HFF-Myc (cell line): ENCODE measurements around the gene CDH1.

ENCODE experiments used
- DNase-seq: peaks from one replicate; pipeline ENCODE4 v3.0.0-alpha.2; 2011; ENCODE audit warnings: low read depth; ENCODE audit errors: extremely low read depth
- H3K4me3 ChIP-seq: replicated peaks from 2 replicates; pipeline ENCODE4 v1.5.1; 2011; ENCODE audit warnings: low read depth, mild to moderate bottlenecking, control low read depth, low read length
- TF ChIP-seq, protein P1 (sequence below): IDR thresholded peaks from 2 replicates; pipeline ENCODE4 v1.5.1; 2012; ENCODE audit warnings: mild to moderate bottlenecking, low read depth, low read length, control low read depth; ENCODE audit errors: missing control alignments

Gene CDH1

GRCh38 chr16:68717684-68718083 is 19.4 kb upstream of the CDH1 start:
- TF ChIP-seq, protein P1, sequence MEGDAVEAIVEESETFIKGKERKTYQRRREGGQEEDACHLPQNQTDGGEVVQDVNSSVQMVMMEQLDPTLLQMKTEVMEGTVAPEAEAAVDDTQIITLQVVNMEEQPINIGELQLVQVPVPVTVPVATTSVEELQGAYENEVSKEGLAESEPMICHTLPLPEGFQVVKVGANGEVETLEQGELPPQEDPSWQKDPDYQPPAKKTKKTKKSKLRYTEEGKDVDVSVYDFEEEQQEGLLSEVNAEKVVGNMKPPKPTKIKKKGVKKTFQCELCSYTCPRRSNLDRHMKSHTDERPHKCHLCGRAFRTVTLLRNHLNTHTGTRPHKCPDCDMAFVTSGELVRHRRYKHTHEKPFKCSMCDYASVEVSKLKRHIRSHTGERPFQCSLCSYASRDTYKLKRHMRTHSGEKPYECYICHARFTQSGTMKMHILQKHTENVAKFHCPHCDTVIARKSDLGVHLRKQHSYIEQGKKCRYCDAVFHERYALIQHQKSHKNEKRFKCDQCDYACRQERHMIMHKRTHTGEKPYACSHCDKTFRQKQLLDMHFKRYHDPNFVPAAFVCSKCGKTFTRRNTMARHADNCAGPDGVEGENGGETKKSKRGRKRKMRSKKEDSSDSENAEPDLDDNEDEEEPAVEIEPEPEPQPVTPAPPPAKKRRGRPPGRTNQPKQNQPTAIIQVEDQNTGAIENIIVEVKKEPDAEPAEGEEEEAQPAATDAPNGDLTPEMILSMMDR, result no peak

GRCh38 chr16:68718590-68718989 is 18.5 kb upstream of the CDH1 start:
- peak; percentile 63 for DNase-seq
- H3K4me3 ChIP-seq, result no peak overlapping the region
- TF ChIP-seq, protein P1, result no peak

More at GRCh38 chr16:68717684-68718083, 19.4 kb upstream of the CDH1 start:
- DNase-seq, result no peak
- no peak overlapping the region for H3K4me3 ChIP-seq

DNA sequence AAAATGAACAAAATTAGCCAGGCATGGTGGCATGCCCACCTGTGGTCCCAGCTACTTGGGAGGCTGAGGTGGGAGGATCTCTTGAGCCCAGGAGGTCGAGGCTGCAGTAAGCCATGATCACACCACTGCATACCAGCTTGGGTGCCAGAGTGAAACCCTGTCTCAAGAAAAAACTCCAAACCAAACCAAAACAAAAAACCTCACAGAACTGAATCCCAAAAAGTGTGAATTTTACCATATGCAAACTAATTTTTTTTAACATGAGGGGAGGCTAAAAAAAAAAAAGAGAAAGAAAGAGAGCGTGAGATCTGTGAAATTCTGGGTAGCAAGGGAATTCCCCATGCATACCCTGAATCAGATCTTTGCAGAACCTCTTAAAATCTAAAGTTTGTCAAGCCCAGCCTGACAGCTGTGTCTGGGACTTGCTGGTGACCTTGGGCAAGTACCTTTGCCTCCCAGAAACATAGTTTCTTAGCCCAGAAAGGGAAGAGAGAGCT is 17.1 kb upstream of the CDH1 start:
- TF ChIP-seq, protein P1, result no peak
- DNase-seq, result no peak
- H3K4me3 ChIP-seq, result no peak overlapping the region

- no peak for DNase-seq
- H3K4me3 ChIP-seq, result no peak overlapping the region
- TF ChIP-seq, protein P1, result no peak
These were observed 14.7 kb upstream of the CDH1 start for GRCh38 chr16:68722119-68723024.

DNA sequence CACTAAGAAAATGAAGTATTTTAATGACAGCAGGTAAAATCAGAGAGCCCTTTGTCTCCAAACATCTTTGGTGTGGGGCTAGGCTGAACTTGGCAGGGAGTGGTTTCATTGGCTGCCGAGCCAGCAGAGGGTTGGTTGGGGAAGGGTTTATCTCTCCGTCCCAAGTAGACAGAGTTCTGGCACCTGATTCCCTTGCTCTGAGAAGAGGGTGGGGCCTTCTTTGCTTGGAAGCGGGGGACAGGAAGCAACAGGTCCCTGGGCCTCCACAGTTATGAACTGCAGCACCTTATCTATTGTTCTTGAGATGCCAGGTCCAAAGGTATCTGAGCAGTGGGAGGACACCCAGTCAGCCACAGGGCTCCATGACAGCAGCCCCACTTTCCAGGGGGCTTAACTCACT is 12.3 kb upstream of the CDH1 start:
- TF ChIP-seq, protein P1, result no peak
- no peak overlapping the region for H3K4me3 ChIP-seq
- DNase-seq, result no peak

DNA sequence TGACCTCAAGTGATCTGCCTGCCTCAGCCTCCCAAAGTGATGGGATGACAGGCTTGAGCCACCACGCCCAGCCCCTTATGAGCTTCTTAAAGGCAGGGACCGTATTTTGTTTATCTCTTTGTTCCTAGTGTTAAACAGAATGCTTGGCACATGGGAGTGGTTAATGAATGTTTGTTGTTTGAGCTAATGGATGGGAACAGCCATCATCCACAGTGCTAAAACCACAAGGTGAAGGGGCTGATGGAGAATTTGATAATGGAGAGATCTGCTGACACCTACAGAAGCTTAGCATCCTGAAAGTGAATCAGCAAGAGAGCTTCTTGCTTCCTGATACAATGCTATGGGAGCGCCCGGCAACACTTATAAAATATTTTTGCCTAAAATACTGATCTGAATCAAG is 8.6 kb upstream of the CDH1 start:
- no peak for DNase-seq
- TF ChIP-seq, protein P1, result no peak
- no peak overlapping the region for H3K4me3 ChIP-seq
